SK-N-MC (cell line): ENCODE measurements around the gene CAMK1D.
"Not testable (repeated sequence)": the region's sequence is repeated elsewhere in the genome, so short reads cannot be mapped to it uniquely, and the experiment has no call there.

Experiments
- DNase-seq: peaks from one replicate; pipeline ENCODE4 v3.0.0-alpha.2; 2011; ENCODE audit warnings: low read depth, low spot score
- H3K27ac ChIP-seq: fragments of 200-600 bp; sonication (generic); 2 replicates; pipeline ENCODE4 v1.5.1; 2016; ENCODE audit warnings: mixed run types
- H3K36me3 ChIP-seq: fragments of 200-600 bp; sonication (generic); 2 replicates; pipeline ENCODE4 v1.6.1; 2017; ENCODE audit warnings: antibody characterized with exemption, low read length, mixed read lengths; ENCODE audit not compliant: insufficient read depth
- H3K4me3 ChIP-seq: fragments of 200-600 bp; sonication (generic); 2 replicates; pipeline ENCODE4 v1.5.1; 2016
- H3K9ac ChIP-seq: fragments of 200-600 bp; sonication (generic); 2 replicates; pipeline ENCODE4 v1.8.0; 2017; ENCODE audit warnings: mixed run types, mixed read lengths; ENCODE audit not compliant: insufficient read length
- H3K9me3 ChIP-seq: fragments of 200-600 bp; sonication (generic); 2 replicates; pipeline ENCODE4 v1.6.1; 2017; ENCODE audit warnings: low read depth, mild to moderate bottlenecking, antibody characterized with exemption, low read length, moderate library complexity, mixed read lengths
- EZH2 ChIP-seq: fragments of 200-600 bp; sonication (generic); IDR thresholded peaks from one replicate; pipeline ENCODE4 v1.6.1; 2017; ENCODE audit warnings: antibody characterized with exemption
- FOXP2 ChIP-seq: optimal IDR thresholded peaks from 2 replicates; pipeline ENCODE3; 2011; ENCODE audit warnings: mild to moderate bottlenecking, moderate library complexity; ENCODE audit not compliant: insufficient read depth; ENCODE audit errors: extremely low read length, control extremely low read depth
- POLR2AphosphoS5 ChIP-seq: IDR thresholded peaks from 2 replicates; pipeline ENCODE4 v1.6.1; 2012; ENCODE audit warnings: mild to moderate bottlenecking, low read depth, low read length, borderline replicate concordance

CAMK1D gene

GRCh38 chr10:12742771-12743170 is 393.4 kb downstream of the CAMK1D start:
- no peak overlapping the region for H3K27ac ChIP-seq
- TF ChIP-seq FOXP2: no peak
- no peak for TF ChIP-seq POLR2AphosphoS5
- TF ChIP-seq EZH2: no peak
- no peaks in the 10 kb centered on the region for H3K36me3 ChIP-seq
- no peaks in the 10 kb centered on the region for H3K9me3 ChIP-seq
- H3K4me3 ChIP-seq: no peak overlapping the region
- no peak for DNase-seq
- H3K9ac ChIP-seq: no peak overlapping the region

DNA sequence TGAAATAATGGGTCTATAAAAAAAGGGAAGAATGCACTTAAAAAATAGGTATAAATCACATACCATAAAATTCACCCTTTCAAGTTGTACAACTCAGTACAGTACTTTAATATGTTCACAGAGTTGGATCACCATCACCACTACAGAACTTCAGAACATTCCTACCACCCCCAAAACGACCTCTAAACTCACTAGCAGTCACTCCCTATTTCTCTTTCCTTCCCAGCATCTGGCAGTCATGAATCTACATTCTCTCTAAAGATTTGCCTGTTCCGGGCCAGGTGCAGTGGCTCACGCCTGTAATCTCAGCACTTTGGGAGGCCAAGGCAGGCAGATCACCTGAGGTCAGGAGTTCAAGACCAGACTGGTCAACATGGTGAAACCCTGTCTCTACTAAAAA is 394.1 kb downstream of the CAMK1D start:
- H3K9ac ChIP-seq, DNase-seq: not testable (repeated sequence)

DNA sequence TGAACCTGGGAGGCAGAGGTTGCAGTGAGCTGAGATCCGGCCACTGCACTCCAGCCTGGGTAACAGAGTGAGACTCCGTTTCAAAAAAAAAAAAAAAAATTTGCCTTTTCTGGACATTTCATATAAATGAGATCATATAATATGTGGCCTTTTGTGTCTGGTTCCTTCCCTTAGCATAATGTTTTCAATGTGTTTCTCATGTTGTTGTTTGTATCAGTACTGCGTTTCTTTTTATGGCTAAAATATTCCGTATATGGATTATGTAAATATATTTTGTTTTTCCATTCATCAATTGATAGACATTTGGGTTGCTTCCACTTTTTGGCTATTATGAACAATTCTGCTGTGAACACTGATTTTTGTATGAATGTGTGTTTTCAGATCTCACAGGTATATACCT is 394.6 kb downstream of the CAMK1D start:
- Histone ChIP-seq H3K27ac (no peak overlapping the region), H3K36me3 (no peaks in the 10 kb centered on the region), H3K9ac (no peak overlapping the region), H3K4me3 (no peak overlapping the region), H3K9me3 (no peaks in the 10 kb centered on the region)
- no peak for DNase-seq
- TF ChIP-seq FOXP2 (no peak), EZH2 (no peak), POLR2AphosphoS5 (no peak)

More for the DNA sequence above, 394.1 kb downstream of the CAMK1D start:
- H3K4me3 ChIP-seq, H3K36me3 ChIP-seq, H3K9me3 ChIP-seq, H3K27ac ChIP-seq: not testable (repeated sequence)

DNA sequence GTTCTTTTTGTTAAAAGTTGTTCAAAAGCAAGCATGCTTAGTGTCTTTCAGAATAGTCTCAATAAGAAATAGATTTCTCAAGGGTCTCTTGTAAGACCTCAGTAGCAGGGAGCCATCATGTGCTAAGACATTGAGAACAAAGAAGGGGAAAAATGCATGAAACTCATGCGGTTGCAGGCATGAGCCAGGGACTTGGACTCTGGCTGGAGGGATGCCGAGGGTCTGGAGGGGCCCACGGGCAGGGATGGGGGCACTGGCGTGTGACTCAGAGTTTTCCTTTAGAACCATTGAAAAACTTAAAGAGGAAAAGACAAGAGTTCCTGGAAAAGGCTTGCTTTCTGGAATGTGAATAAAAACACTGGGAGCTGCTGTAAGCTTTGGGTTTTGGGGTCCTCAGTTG is 398.8 kb downstream of the CAMK1D start:
- H3K9me3 ChIP-seq: no peaks in the 10 kb centered on the region
- no peak for TF ChIP-seq EZH2
- no peak for TF ChIP-seq POLR2AphosphoS5
- no peak for TF ChIP-seq FOXP2
- H3K36me3 ChIP-seq: no peaks in the 10 kb centered on the region

GRCh38 chr10:12749760-12750478 is 400.6 kb downstream of the CAMK1D start:
- no peaks in the 10 kb centered on the region for H3K9me3 ChIP-seq
- H3K36me3 ChIP-seq: no peaks in the 10 kb centered on the region
- DNase-seq: no peak
- no peak overlapping the region for H3K27ac ChIP-seq
- TF ChIP-seq POLR2AphosphoS5 (no peak), EZH2 (no peak)
- no peak overlapping the region for H3K4me3 ChIP-seq
- H3K9ac ChIP-seq: no peak overlapping the region

More for the DNA sequence above, 398.8 kb downstream of the CAMK1D start:
- Histone ChIP-seq H3K9ac (no peak overlapping the region), H3K27ac (no peak overlapping the region), H3K4me3 (no peak overlapping the region)
- DNase-seq: no peak

DNA sequence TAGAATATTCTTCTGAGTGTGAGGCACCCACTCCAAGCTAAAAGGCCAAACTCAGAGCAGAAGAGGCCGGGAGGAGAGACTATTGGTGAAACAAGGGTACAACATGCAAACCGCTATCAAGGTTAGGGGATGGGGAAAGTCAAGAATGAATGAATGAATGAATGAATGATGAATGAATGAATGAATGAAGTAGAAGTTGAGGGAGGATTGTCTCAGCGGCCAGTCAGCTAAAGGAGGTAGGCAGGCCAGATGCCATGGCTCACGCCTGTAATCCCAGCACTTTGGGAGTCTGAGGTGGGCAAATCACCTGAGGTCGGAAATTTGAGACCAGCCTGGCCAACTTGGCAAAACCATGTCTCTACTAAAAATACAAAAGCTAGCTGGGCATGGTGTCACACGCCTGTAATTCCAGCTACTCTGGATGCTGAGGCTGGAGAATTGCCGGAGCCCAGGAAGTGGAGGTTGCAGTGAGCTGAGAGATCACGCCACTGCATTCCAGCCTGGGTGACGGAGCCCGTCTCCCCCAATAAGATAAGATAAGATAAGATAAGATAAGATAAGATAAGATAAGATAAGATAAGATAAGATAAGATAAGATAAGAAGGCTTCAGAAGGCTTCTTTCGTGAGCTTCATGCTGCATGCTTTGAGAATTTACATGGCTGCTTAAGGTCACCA is 401.3 kb downstream of the CAMK1D start:
- H3K36me3 ChIP-seq: no peaks in the 10 kb centered on the region
- H3K27ac ChIP-seq: no peak overlapping the region
- no peak overlapping the region for H3K4me3 ChIP-seq
- H3K9ac ChIP-seq: no peak overlapping the region
- DNase-seq: no peak
- H3K9me3 ChIP-seq: no peaks in the 10 kb centered on the region
- TF ChIP-seq EZH2 (no peak), FOXP2 (no peak), POLR2AphosphoS5 (no peak)

DNA sequence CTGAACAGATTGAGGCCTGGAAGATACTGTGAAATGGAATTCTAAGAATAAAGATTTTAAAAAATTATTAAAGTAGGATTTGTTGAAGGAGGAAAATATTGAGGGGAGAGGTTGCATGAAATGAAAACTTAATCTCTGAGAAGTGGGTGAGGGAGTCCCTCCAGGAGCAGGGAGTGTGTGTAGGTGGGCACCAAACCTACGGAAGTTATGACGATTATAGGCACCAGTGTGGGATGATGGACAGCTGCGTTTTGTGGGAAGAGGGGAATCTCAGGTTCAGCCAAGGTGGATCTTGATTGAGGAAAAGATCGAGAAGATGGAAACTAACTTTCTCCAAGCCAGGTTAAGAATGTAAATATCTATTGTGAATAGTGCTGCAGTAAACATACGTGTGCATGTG is 405.7 kb downstream of the CAMK1D start:
- TF ChIP-seq EZH2 (no peak), FOXP2 (no peak), POLR2AphosphoS5 (no peak)
- Histone ChIP-seq H3K4me3 (no peak overlapping the region), H3K36me3 (no peaks in the 10 kb centered on the region), H3K9ac (no peak overlapping the region), H3K9me3 (no peaks in the 10 kb centered on the region), H3K27ac (no peak overlapping the region)
- no peak for DNase-seq

DNA sequence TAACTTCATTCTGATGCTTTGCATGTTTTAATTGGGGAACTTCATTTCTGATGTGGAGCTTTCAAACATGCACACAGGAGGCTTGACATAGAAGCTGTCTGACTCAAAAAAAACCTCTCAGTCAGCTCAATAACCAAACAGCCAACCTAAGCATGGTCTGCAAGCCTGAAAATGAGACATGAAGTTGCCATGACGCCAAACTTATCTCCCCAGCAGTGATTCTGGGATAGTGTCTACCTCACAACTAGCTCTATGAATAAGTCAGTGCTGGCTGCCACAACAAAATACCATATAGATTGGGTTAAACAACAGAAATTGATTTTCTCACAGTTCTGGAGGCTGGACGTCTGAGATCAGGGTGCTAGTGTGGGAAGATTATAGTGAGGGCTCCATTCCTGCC is 408.0 kb downstream of the CAMK1D start:
- H3K27ac ChIP-seq: no peak overlapping the region
- H3K9ac ChIP-seq: no peak overlapping the region
- H3K36me3 ChIP-seq: no peaks in the 10 kb centered on the region
- TF ChIP-seq FOXP2 (no peak), POLR2AphosphoS5 (no peak), EZH2 (no peak)
- DNase-seq: no peak
- H3K9me3 ChIP-seq: no peaks in the 10 kb centered on the region
- H3K4me3 ChIP-seq: no peak overlapping the region

- TF ChIP-seq EZH2 (no peak), POLR2AphosphoS5 (no peak)
- Histone ChIP-seq H3K9ac (no peak overlapping the region), H3K27ac (no peak overlapping the region), H3K36me3 (no peaks in the 10 kb centered on the region), H3K9me3 (no peaks in the 10 kb centered on the region), H3K4me3 (no peak overlapping the region)
- no peak for DNase-seq
Measured at GRCh38 chr10:12758271-12758670, 408.9 kb downstream of the CAMK1D start.
